ENCODE results near the gene IRF3.

IRF3 gene

GRCh38 chr19:49666120-49666444, 425 bp upstream of the IRF3 start:
- DNase-seq (ENCODE audit: low spot score), result no peak

- no peak for DNase-seq (ENCODE audit: low spot score)
Measured at GRCh38 chr19:49665036-49665350, 664 bp downstream of the IRF3 start.

GRCh38 chr19:49664171-49665035, 1.3 kb downstream of the IRF3 start:
- DNase-seq (ENCODE audit: low spot score), result peak; percentile 90

- no peak for DNase-seq (ENCODE audit: low spot score)
Measured at GRCh38 chr19:49663224-49663623, 2.4 kb downstream of the IRF3 start.

GRCh38 chr19:49662011-49662410, 3.6 kb downstream of the IRF3 start:
- no peak for DNase-seq (ENCODE audit: low spot score)

- no peak for DNase-seq (ENCODE audit: low spot score)
Measured at GRCh38 chr19:49660338-49660961, 5.2 kb downstream of the IRF3 start.

GRCh38 chr19:49658566-49659442, 6.9 kb downstream of the IRF3 start:
- no peak for DNase-seq (ENCODE audit: low spot score)

GRCh38 chr19:49658139-49658517, 7.5 kb downstream of the IRF3 start:
- DNase-seq (ENCODE audit: low spot score), result no peak

GRCh38 chr19:49657493-49658138, 8.0 kb downstream of the IRF3 start:
- no peak for DNase-seq (ENCODE audit: low spot score)

GRCh38 chr19:49656456-49657109, 9.1 kb downstream of the IRF3 start:
- DNase-seq (ENCODE audit: low spot score), result no peak

- DNase-seq (ENCODE audit: low spot score), result no peak
Measured at GRCh38 chr19:49655570-49656455, 9.8 kb downstream of the IRF3 start.

- no peak for DNase-seq (ENCODE audit: low spot score)
Measured at GRCh38 chr19:49654581-49654980, 11.1 kb downstream of the IRF3 start.

- DNase-seq (ENCODE audit: low spot score), result no peak
Measured at GRCh38 chr19:49653466-49653806, 12.2 kb downstream of the IRF3 start.

- no peak for DNase-seq (ENCODE audit: low spot score)
Measured at GRCh38 chr19:49652551-49653465, 12.8 kb downstream of the IRF3 start.

GRCh38 chr19:49651820-49652550, 13.7 kb downstream of the IRF3 start:
- DNase-seq (ENCODE audit: low spot score), result no peak

- DNase-seq (ENCODE audit: low spot score), result no peak
Measured at GRCh38 chr19:49651029-49651819, 14.4 kb downstream of the IRF3 start.

- no peak for DNase-seq (ENCODE audit: low spot score)
Measured at GRCh38 chr19:49646586-49646985, 19.1 kb downstream of the IRF3 start.

- DNase-seq (ENCODE audit: low spot score), result no peak
Measured at GRCh38 chr19:49645995-49646394, 19.7 kb downstream of the IRF3 start.
